ENCODE data around the gene MEIOSIN. TPM values are rescaled to one million over a fixed set of nuclear protein-coding genes. Genes with fewer than 3 reads are reported as not detected.

MEIOSIN gene
- total and polyA plus RNA-seq, 2 of the 13 experiments (the other 11 are each of a cell fraction or from before 2014, with no cell fraction given), result not detected

GRCh38 chr19:45767881-45768654, 34.8 kb downstream of the MEIOSIN start (continued):
- no peak; the same call in 1 of the 2 replicates for TF ChIP-seq ZNF646 (CRISPR knock-in tag; IDR thresholded peaks at IDR 0.05)
- no peak for TF ChIP-seq FOXO4 (CRISPR knock-in tag; conservative IDR thresholded peaks at IDR 0.05)
- peak; percentile 43; the same call in 1 of the 2 replicates for TF ChIP-seq ZNF724P (CRISPR knock-in tag; IDR thresholded peaks at IDR 0.05; ENCODE audit: borderline replicate concordance)
- 0 out of 2 replicates have a peak, but pooled peaks have one; percentile 33 for TF ChIP-seq ZSCAN30 (CRISPR knock-in tag; IDR thresholded peaks at IDR 0.05)
- no peak for TF ChIP-seq SNAI1 (CRISPR knock-in tag; IDR thresholded peaks at IDR 0.05; ENCODE audit: borderline replicate concordance)
- no peak; the same call in 1 of the 2 replicates for TF ChIP-seq NAIF1 (CRISPR knock-in tag; IDR thresholded peaks at IDR 0.05; ENCODE audit: borderline replicate concordance)
- no peak for TF ChIP-seq TEAD3 (CRISPR knock-in tag; optimal IDR thresholded peaks at IDR 0.05; ENCODE audit: borderline replicate concordance)
- no peak for TF ChIP-seq ZNF576 (CRISPR knock-in tag; IDR thresholded peaks at IDR 0.05)
- no peak for TF ChIP-seq ZMYM4 (CRISPR knock-in tag; IDR thresholded peaks at IDR 0.05)
- TF ChIP-seq ZHX1 (CRISPR knock-in tag; IDR thresholded peaks at IDR 0.05; ENCODE audit: low read depth), result no peak
- TF ChIP-seq ZFP90 (CRISPR knock-in tag; IDR thresholded peaks at IDR 0.05; ENCODE audit: borderline replicate concordance), result no peak; the same call in 1 of the 2 replicates
- TF ChIP-seq ZNF468 (CRISPR knock-in tag; IDR thresholded peaks at IDR 0.05), result peak; percentile 25; the same call in 1 of the 2 replicates
- TF ChIP-seq KMT2B (CRISPR knock-in tag; IDR thresholded peaks at IDR 0.05), result no peak

All from HepG2 (cell line).